ENCODE data around the gene TENT5C.

The TENT5C gene

GRCh38 chr1:117581391-117581943 lies 24.4 kb upstream of the TENT5C start:
- POLR2A ChIA-PET = no interaction called here
- TF ChIP-seq OSR2 (tag by site-specific recombination; IDR thresholded peaks at IDR 0.05) (no peak), ZNF433 (tag by site-specific recombination; IDR thresholded peaks at IDR 0.05; ENCODE audit: low read depth) (no peak)

GRCh38 chr1:117582451-117582850 lies 23.4 kb upstream of the TENT5C start:
- TF ChIP-seq ZNF157 (tag by site-specific recombination; IDR thresholded peaks at IDR 0.05) (no peak), ZNF394 (tag by site-specific recombination; IDR thresholded peaks at IDR 0.05; ENCODE audit: borderline replicate concordance) (no peak), ZNF2 (tag by site-specific recombination; IDR thresholded peaks at IDR 0.05) (no peak), ZIC2 (tag by site-specific recombination; IDR thresholded peaks at IDR 0.05) (no peak), ZNF112 (tag by site-specific recombination; IDR thresholded peaks at IDR 0.05) (no peak), ZFP41 (tag by site-specific recombination; IDR thresholded peaks at IDR 0.05; ENCODE audit: borderline replicate concordance) (no peak), ZNF416 (tag by site-specific recombination; IDR thresholded peaks at IDR 0.05) (no peak), ZNF266 (tag by site-specific recombination; IDR thresholded peaks at IDR 0.05; ENCODE audit: low read depth) (no peak), ZNF391 (tag by site-specific recombination; IDR thresholded peaks at IDR 0.05; ENCODE audit: borderline replicate concordance, low read depth) (no peak), ZNF837 (tag by site-specific recombination; IDR thresholded peaks at IDR 0.05) (no peak), ZNF169 (tag by site-specific recombination; IDR thresholded peaks at IDR 0.05) (no peak), ZNF548 (tag by site-specific recombination; IDR thresholded peaks at IDR 0.05) (no peak), ZNF16 (tag by site-specific recombination; IDR thresholded peaks at IDR 0.05; ENCODE audit: low read depth) (no peak), ZBTB26 (tag by site-specific recombination; optimal IDR thresholded peaks at IDR 0.05) (no peak), ZFP37 (tag by site-specific recombination; IDR thresholded peaks at IDR 0.05) (no peak), ZNF335 (tag by site-specific recombination; conservative IDR thresholded peaks at IDR 0.05) (no peak), REST (tag by site-specific recombination; IDR thresholded peaks at IDR 0.05) (no peak), ZSCAN16 (tag by site-specific recombination; IDR thresholded peaks at IDR 0.05) (no peak), ZBTB44 (tag by site-specific recombination; IDR thresholded peaks at IDR 0.05) (no peak), ZNF513 (tag by site-specific recombination; IDR thresholded peaks at IDR 0.05) (no peak)
- Histone ChIP-seq H3K4me1 (ENCODE audit: control insufficient read depth, insufficient read depth, low read length) (no peaks in the 10 kb centered on the region), H3K27ac (ENCODE audit: extremely low read depth, low read depth, low read length) (no peak overlapping the region), H3K36me3 (ENCODE audit: control insufficient read depth in 2 of 2, insufficient read depth in 1 of 2, low read length in 2 of 2) (no peaks in the 10 kb centered on the region), H3K4me3 (ENCODE audit: low read depth, low read length) (no peak overlapping the region), H3K9me3 (ENCODE audit: control insufficient read depth, insufficient read depth, low read depth, low read length) (no peaks in the 10 kb centered on the region)
- ChIA-PET POLR2A (no interaction called here), CTCF (no interaction called here)

More at GRCh38 chr1:117581391-117581943, 24.4 kb upstream of the TENT5C start:
- Histone ChIP-seq H3K4me1 (ENCODE audit: control insufficient read depth, insufficient read depth, low read length) (no peaks in the 10 kb centered on the region), H3K9me3 (ENCODE audit: control insufficient read depth, insufficient read depth, low read depth, low read length) (no peaks in the 10 kb centered on the region), H3K27ac (ENCODE audit: extremely low read depth, low read depth, low read length) (no peak overlapping the region), H3K4me3 (ENCODE audit: low read depth, low read length) (no peak overlapping the region), H3K36me3 (ENCODE audit: control insufficient read depth in 2 of 2, insufficient read depth in 1 of 2, low read length in 2 of 2) (no peaks in the 10 kb centered on the region)
- CTCF ChIA-PET = interaction anchor here (0.6 to 1.6 kb wide), 3 partner anchors 47 to 1053 kb away, joined by 4 to 5 read pairs (median 4); no protein-coding TSS in a partner anchor

Data from HEK293 (cell line).